HepG2 (cell line): ENCODE results near the gene BPGM. TPM values are rescaled to one million over a fixed set of nuclear protein-coding genes. Genes with fewer than 3 reads are reported as not detected.
"Not testable (repeated sequence)": the region's sequence is repeated elsewhere in the genome, so short reads cannot be mapped to it uniquely, and the experiment has no call there.

Source experiments
- ATAC-seq: fragments of 200-7000 bp; cut with Tn5 transposase; 3 replicates; pipeline ENCODE4 v1.9.1; 2020; ENCODE audit warnings: mild to moderate bottlenecking, moderate library complexity
- BruUV-seq: library from RNA; stranded (reverse); fragments of 400-500 nt; replicated peaks from 2 replicates; lab custom pipeline; 2021; lab: Mats Ljungman, UMichigan
- CTCF ChIA-PET: fragments of 300-600 bp; formaldehyde crosslinking; extraction: SDS; loops from one replicate; lab custom pipeline; 2021; ENCODE audit warnings: low total read pairs, inconsistent platforms, low intra/inter-chr PET ratio; lab: Yijun Ruan, JAX
- POLR2A ChIA-PET: fragments of 350-600 bp; sonication (Branson Sonifier 250); formaldehyde crosslinking; loops from one replicate; lab custom pipeline; 2020; ENCODE audit warnings: antibody characterized with exemption, inconsistent platforms; lab: Yijun Ruan, JAX
- DNase-seq: peaks from one replicate; pipeline ENCODE4 v3.0.0-alpha.2; 2015; ENCODE audit warnings: low spot score
- FAIRE-seq: peaks from 3 replicates; lab custom pipeline; 2011; peaks lifted over from hg19 to GRCh38; lab: Jason Lieb, UNC
- H2AFZ ChIP-seq: one replicate; pipeline ENCODE4 v1.6.1; 2011; ENCODE audit warnings: low read length, inconsistent platforms
- H3K27ac ChIP-seq: fragments of 300-600 bp; 3 replicates; pipeline ENCODE4 v1.8.0; 2011; ENCODE audit warnings: mixed run types, mild to moderate bottlenecking, mixed read lengths, low read length, inconsistent platforms; ENCODE audit not compliant: insufficient read depth; ENCODE audit errors: extremely low read length
- H3K27me3 ChIP-seq, 2 experiments: fragments of 200-600 bp in 1 of 2; 2 replicates in 1 of 2; 3 replicates in 1 of 2; pipeline versions ENCODE4 v1.6.0 to v1.8.0; 2011; ENCODE audit warnings: low read length in 2 of 2, mild to moderate bottlenecking in 2 of 2, moderate library complexity in 2 of 2, inconsistent platforms in 1 of 2; ENCODE audit not compliant: insufficient read depth in 2 of 2, control insufficient read depth in 1 of 2
- H3K36me3 ChIP-seq, 2 experiments: fragments of 200-600 bp in 1 of 2; replicated peaks in 1 of 2; 2 replicates in 1 of 2; 3 replicates in 1 of 2; pipeline versions ENCODE4 v1.5.1 to v1.8.0; 2011; ENCODE audit warnings: low read length in 2 of 2, inconsistent platforms in 1 of 2; ENCODE audit not compliant: insufficient read depth in 2 of 2, control insufficient read depth in 1 of 2
- H3K4me1 ChIP-seq: 2 replicates; pipeline ENCODE4 v1.5.1; 2012; ENCODE audit warnings: low read length, inconsistent platforms; ENCODE audit not compliant: insufficient read depth
- H3K4me2 ChIP-seq: 2 replicates; pipeline ENCODE4 v1.6.0; 2011; ENCODE audit warnings: low read depth, low read length, inconsistent platforms
- H3K4me3 ChIP-seq, 3 experiments: fragments of 200-600 bp in 1 of 3; sonication (generic), shearing (Covaris generic) in 1 of 3; replicated peaks in 1 of 3; 2 replicates each; pipeline ENCODE4 v1.5.1; 2011 to 2016; ENCODE audit warnings: low read length in 3 of 3, inconsistent platforms in 2 of 3, low read depth in 2 of 3, mild to moderate bottlenecking in 2 of 3, control low read depth in 1 of 3, mixed read lengths in 1 of 3; ENCODE audit not compliant: insufficient read depth in 1 of 3
- H3K79me2 ChIP-seq: one replicate; pipeline ENCODE4 v1.6.1; 2011; ENCODE audit warnings: low read length, inconsistent platforms; ENCODE audit not compliant: insufficient read depth
- H3K9ac ChIP-seq: 2 replicates; pipeline ENCODE4 v1.6.0; 2011; ENCODE audit warnings: mild to moderate bottlenecking, low read depth, low read length, inconsistent platforms; ENCODE audit not compliant: insufficient read depth
- H3K9me3 ChIP-seq: 2 replicates; pipeline ENCODE4 v1.5.1; 2012; ENCODE audit warnings: mild to moderate bottlenecking, low read length
- H4K20me1 ChIP-seq: 2 replicates; pipeline ENCODE4 v1.6.0; 2011; ENCODE audit warnings: inconsistent platforms, mild to moderate bottlenecking, low read length, moderate library complexity; ENCODE audit not compliant: insufficient read depth
- CENPX ChIP-seq: sonication (generic); formaldehyde crosslinking; IDR thresholded peaks from 2 replicates; pipeline ENCODE4 v1.9.0; 2021; ENCODE audit warnings: mild to moderate bottlenecking, missing genetic modification reagents, moderate library complexity
- CTCF ChIP-seq: sonication (generic); formaldehyde crosslinking; IDR thresholded peaks from 2 replicates; pipeline ENCODE4 v1.5.0; 2020; ENCODE audit warnings: mild to moderate bottlenecking, missing genetic modification reagents, moderate library complexity
- KDM4B ChIP-seq: sonication (generic); formaldehyde crosslinking; IDR thresholded peaks from 2 replicates; pipeline ENCODE4 v1.4.0; 2020; ENCODE audit warnings: missing genetic modification reagents
- MBD4 ChIP-seq: IDR thresholded peaks from 2 replicates; pipeline ENCODE4 v1.6.1; 2012; ENCODE audit warnings: low read length, inconsistent platforms, borderline replicate concordance
- PRDM15 ChIP-seq: sonication (generic); formaldehyde crosslinking; IDR thresholded peaks from 2 replicates; pipeline ENCODE4 v1.4.0; 2020; ENCODE audit warnings: missing genetic modification reagents
- REST ChIP-seq, 2 experiments: IDR thresholded peaks; 2 replicates each; pipeline ENCODE4 v1.6.1; 2011 to 2012; ENCODE audit warnings: low read length in 2 of 2, borderline replicate concordance in 1 of 2, low read depth in 1 of 2, mild to moderate bottlenecking in 1 of 2, moderate library complexity in 1 of 2
- ZNF124 ChIP-seq: sonication (generic); formaldehyde crosslinking; IDR thresholded peaks from 2 replicates; pipeline ENCODE4 v1.4.0; 2020; ENCODE audit warnings: missing genetic modification reagents
- ZNF33B ChIP-seq: sonication (generic); formaldehyde crosslinking; IDR thresholded peaks from 2 replicates; pipeline ENCODE4 v1.5.1; 2020; ENCODE audit warnings: mild to moderate bottlenecking, missing genetic modification reagents
- WGBS: methylation state at CpG from one replicate; pipeline ENCODE4 v1.1.6; 2017; ENCODE audit warnings: low lambda C conversion rate; 5-methylcytosine and 5-hydroxymethylcytosine counted together
- in situ Hi-C: cut with HindIII; loops from 2 replicates; pipeline ENCODE4 v1.10.0; 2017; ENCODE audit warnings: low pct_unique_long_range_greater_than_20kb; ENCODE audit not compliant: extremely low pct_ligation_motif_present
- intact Hi-C: fragments of 100-400 bp; cut with micrococcal nuclease; formaldehyde crosslinking; loops from one replicate; pipeline ENCODE4 v1.10.0; 2022; ENCODE audit not compliant: unreplicated experiment
- polyA plus RNA-seq, 8 experiments: library from polyadenylated mRNA; depleted of rRNA in 3 of 8; stranded (reverse) in 7 of 8; unstranded in 1 of 8; fragments of >200 nt; fragmentation: Illumina TruSeq in 4 of 8; extraction: Trizol in 4 of 8; gene quantifications; 2 replicates each; pipeline versions ENCODE4 v1.2.1 to v1.2.3, GENCODE V29; 2011 to 2016; ENCODE audit warnings: low read depth in 4 of 8, missing spikeins in 1 of 8, mixed read lengths in 1 of 8; ENCODE audit not compliant: insufficient read depth in 1 of 8
- total RNA-seq, 5 experiments: library from RNA; depleted of rRNA; stranded (reverse); fragments of >200 nt; fragmentation: Illumina TruSeq; extraction: Trizol; gene quantifications; 2 replicates each; pipeline ENCODE4 v1.2.3, GENCODE V29; 2016; ENCODE audit warnings: low read depth in 1 of 5

Gene BPGM
- total and polyA plus RNA-seq, 2 of the 13 experiments (the other 11 are each of a cell fraction or from before 2014, with no cell fraction given), result 4.0 to 7.5 TPM

DNA sequence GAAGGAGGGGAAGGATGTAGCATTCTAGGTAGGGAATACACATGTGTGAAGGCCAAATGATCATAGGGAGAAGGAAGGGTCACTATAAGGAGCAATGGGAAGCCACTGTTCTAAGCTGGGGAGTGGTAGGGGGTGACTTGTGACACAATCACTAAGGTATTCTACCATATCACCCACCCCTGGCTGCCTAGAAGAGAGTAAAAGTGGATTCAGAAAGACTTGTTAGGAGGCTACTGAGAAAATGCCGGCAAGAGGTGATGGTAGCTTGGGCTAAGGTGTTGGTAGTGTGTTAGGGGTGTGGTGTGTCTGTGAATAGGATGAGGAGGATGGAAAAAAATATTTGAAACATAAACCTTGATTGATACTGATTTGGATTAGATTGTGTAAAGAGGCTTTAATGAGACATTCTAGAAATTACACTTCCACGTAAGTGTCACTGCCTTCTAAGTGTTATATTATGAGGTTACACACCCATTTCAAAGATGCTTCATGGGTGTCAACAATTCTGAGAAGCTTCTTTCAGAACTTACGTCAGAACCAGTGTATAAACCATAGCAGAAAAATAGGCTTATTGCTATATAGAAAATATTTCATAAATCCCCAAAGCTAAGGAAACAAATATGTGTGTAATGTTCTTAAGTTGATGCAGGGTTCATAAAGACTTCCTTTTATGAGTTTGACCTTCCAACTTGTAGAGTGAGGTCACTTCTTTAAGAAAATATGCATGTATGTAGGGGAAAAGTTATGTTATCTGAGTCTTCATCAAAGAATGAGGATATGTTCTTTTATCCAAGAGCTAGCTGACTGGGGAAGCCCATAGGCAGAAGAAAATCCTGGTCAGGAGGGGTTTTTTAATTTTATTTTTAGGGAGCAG, 5.6 kb upstream of the BPGM start:
- no TSS peak for BruUV-seq
- Histone ChIP-seq H3K4me3 (no peak overlapping the region), H3K4me2 (no peak overlapping the region), H2AFZ (no peak overlapping the region), H3K9me3 (no peaks in the 10 kb centered on the region), H3K79me2 (no peaks in the 10 kb centered on the region), H3K36me3 (no peaks in the 10 kb centered on the region), H3K27me3 (no peaks in the 10 kb centered on the region; a peak in 1 of 5 replicates), H4K20me1 (no peaks in the 10 kb centered on the region), H3K4me1 (peaks cover 13% of the 10 kb centered on the region), H3K9ac (no peak overlapping the region), H3K27ac (no peak overlapping the region)
- FAIRE-seq (no peak), DNase-seq (no peak), ATAC-seq (no peak)
- ChIA-PET POLR2A (no interaction called here), CTCF (no interaction called here)
- in situ Hi-C loops (no loop called here), intact Hi-C loops (no loop called here)
- WGBS, result 23% methylated on average over 3 of the region's 3 CpGs
- no peak for TF ChIP-seq ZNF124
- TF ChIP-seq KDM4B, result no peak
- TF ChIP-seq PRDM15 (CRISPR knock-in tag), result no peak
- no peak for TF ChIP-seq MBD4
- no peak for TF ChIP-seq REST (IDR thresholded peaks at IDR 0.05; ENCODE audit: borderline replicate concordance in 1 of 2, low read depth in 1 of 2, low read length in 2 of 2)
- no peak for TF ChIP-seq ZNF33B
- TF ChIP-seq CTCF (CRISPR knock-in tag), result no peak
- TF ChIP-seq CENPX (CRISPR knock-in tag), result no peak

DNA sequence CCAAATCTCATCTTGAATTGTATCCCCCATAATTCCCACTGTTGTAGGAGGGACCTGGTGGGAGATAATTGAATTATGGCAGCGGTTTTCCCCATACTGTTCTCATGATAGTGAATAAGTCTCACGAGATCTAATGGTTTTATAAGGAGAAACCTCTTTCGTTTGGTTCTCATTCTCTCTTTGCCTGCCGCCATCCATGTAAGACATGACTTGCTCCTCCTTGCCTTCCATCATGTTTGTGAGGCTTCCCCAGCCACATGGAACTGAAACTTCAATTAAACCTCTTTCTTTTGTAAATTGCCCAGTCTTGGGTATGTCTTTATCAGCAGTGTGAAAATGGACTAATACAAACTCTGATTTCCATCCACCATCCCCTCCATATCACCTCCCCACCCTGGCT, 4.7 kb upstream of the BPGM start:
- in situ Hi-C loops, H2AFZ ChIP-seq, POLR2A ChIA-PET, H4K20me1 ChIP-seq, ATAC-seq, intact Hi-C loops, H3K36me3 ChIP-seq, H3K79me2 ChIP-seq, FAIRE-seq, CTCF ChIA-PET, H3K27me3 ChIP-seq, H3K4me2 ChIP-seq, DNase-seq, H3K4me3 ChIP-seq, H3K27ac ChIP-seq, BruUV-seq, H3K9me3 ChIP-seq, H3K9ac ChIP-seq: not testable (repeated sequence)
- peaks cover 13% of the 10 kb centered on the region for H3K4me1 ChIP-seq
- 27% methylated on average over 4 of the region's 4 CpGs for WGBS
